Neural cell (in vitro differentiated cells): ENCODE measurements around the gene HYAL1.

ENCODE experiments used
- CTCF ChIP-seq: fragments of 450-650 bp; IDR thresholded peaks from 2 replicates; pipeline ENCODE4 v1.5.1; 2014; ENCODE audit warnings: antibody characterized with exemption, mild to moderate bottlenecking, moderate library complexity; ENCODE audit not compliant: poor library complexity, severe bottlenecking
- EP300 ChIP-seq: fragments of 450-650 bp; conservative IDR thresholded peaks from 2 replicates; pipeline ENCODE4 v1.6.1; 2014; ENCODE audit warnings: antibody characterized with exemption, mild to moderate bottlenecking, moderate library complexity; ENCODE audit not compliant: poor library complexity, severe bottlenecking
- EZH2 ChIP-seq: fragments of 200-600, 300-800 bp; shearing (Covaris generic), sonication (generic); IDR thresholded peaks from 2 replicates; pipeline ENCODE4 v1.6.1; 2014; ENCODE audit warnings: antibody characterized with exemption, low read length, borderline replicate concordance, mild to moderate bottlenecking; ENCODE audit not compliant: insufficient read depth, poor library complexity, severe bottlenecking
- POLR2AphosphoS5 ChIP-seq: IDR thresholded peaks from 2 replicates; pipeline ENCODE4 v1.6.1; 2012
- RAD21 ChIP-seq: fragments of 450-650 bp; conservative IDR thresholded peaks from 2 replicates; pipeline ENCODE4 v1.6.1; 2014; ENCODE audit warnings: antibody characterized with exemption, mild to moderate bottlenecking, moderate library complexity
- SMC3 ChIP-seq: fragments of 450-650 bp; conservative IDR thresholded peaks from 2 replicates; pipeline ENCODE4 v1.6.1; 2014; ENCODE audit warnings: antibody characterized with exemption, mild to moderate bottlenecking, moderate library complexity; ENCODE audit not compliant: poor library complexity
- TAF1 ChIP-seq: IDR thresholded peaks from 2 replicates; pipeline ENCODE4 v1.6.1; 2012; ENCODE audit warnings: low read depth

- TF ChIP-seq CTCF: no peak
- no peak for TF ChIP-seq SMC3
- no peak for TF ChIP-seq EZH2
- no peak for TF ChIP-seq TAF1
- TF ChIP-seq RAD21: no peak
- TF ChIP-seq EP300: no peak
- no peak for TF ChIP-seq POLR2AphosphoS5
These were observed 13.4 kb upstream of the HYAL1 start for GRCh38 chr3:50316657-50317242.
